Measurements from ENCODE around the gene OSBPL3.
A peak's percentile ranks its signal among the peaks of the same experiment; 100 is the strongest.
"Not testable (repeated sequence)": the region's sequence is repeated elsewhere in the genome, so short reads cannot be mapped to it uniquely, and the experiment has no call there.

OSBPL3 gene

GRCh38 chr7:24825931-24826661 lies 153.9 kb downstream of the OSBPL3 start:
- no peak for DNase-seq

GRCh38 chr7:24825381-24825794 lies 154.6 kb downstream of the OSBPL3 start:
- no peak for DNase-seq

- DNase-seq: no peak
Observed at GRCh38 chr7:24824896-24825295, 155.1 kb downstream of the OSBPL3 start.

- DNase-seq: no peak
Observed at GRCh38 chr7:24824400-24824799, 155.6 kb downstream of the OSBPL3 start.

- no peak for DNase-seq
Observed at GRCh38 chr7:24821754-24822054, 158.3 kb downstream of the OSBPL3 start.

GRCh38 chr7:24821045-24821753 lies 158.8 kb downstream of the OSBPL3 start:
- DNase-seq: peak; percentile 33 to 60 (median 54)

- no peak for DNase-seq
Observed at GRCh38 chr7:24820730-24821044, 159.3 kb downstream of the OSBPL3 start.

- DNase-seq: peak; percentile 29 to 49 (median 42)
Observed at GRCh38 chr7:24819916-24820689, 159.9 kb downstream of the OSBPL3 start.

GRCh38 chr7:24817339-24817738 lies 162.6 kb downstream of the OSBPL3 start:
- DNase-seq: no peak

- no peak for DNase-seq
Observed at GRCh38 chr7:24816868-24817267, 163.1 kb downstream of the OSBPL3 start.

- peak in 1 of 4 experiments; percentile 8 for DNase-seq
Observed at GRCh38 chr7:24812305-24812945, 167.6 kb downstream of the OSBPL3 start.

- no peak for DNase-seq
Observed at GRCh38 chr7:24808518-24808917, 171.5 kb downstream of the OSBPL3 start.

GRCh38 chr7:24802300-24802699 lies 177.7 kb downstream of the OSBPL3 start:
- no peak for DNase-seq

- no peak for DNase-seq
Observed at GRCh38 chr7:24801883-24802282, 178.1 kb downstream of the OSBPL3 start.

- DNase-seq: no peak
Observed at GRCh38 chr7:24800667-24801066, 179.3 kb downstream of the OSBPL3 start.

GRCh38 chr7:24800073-24800472 lies 179.9 kb downstream of the OSBPL3 start:
- no peak for DNase-seq

- no peak for DNase-seq
Observed at GRCh38 chr7:24799506-24799905, 180.5 kb downstream of the OSBPL3 start.

GRCh38 chr7:24798261-24798660 lies 181.7 kb downstream of the OSBPL3 start:
- no peak for DNase-seq

GRCh38 chr7:24797270-24797669 lies 182.7 kb downstream of the OSBPL3 start:
- DNase-seq: no peak

- no peak for DNase-seq
Observed at GRCh38 chr7:24795407-24795767, 184.6 kb downstream of the OSBPL3 start.

- DNase-seq: not testable (repeated sequence)
Observed at GRCh38 chr7:24794751-24795406, 185.1 kb downstream of the OSBPL3 start.

- DNase-seq: no peak
Observed at GRCh38 chr7:24793982-24794648, 185.9 kb downstream of the OSBPL3 start.

All from activated CD4-positive, CD25-positive, alpha-beta regulatory T cell (primary cell).